Measurements from ENCODE around the gene GCH1. TPM values are rescaled to one million over a fixed set of nuclear protein-coding genes. Genes with fewer than 3 reads are reported as not detected.

Gene GCH1
- polyA plus RNA-seq, 1 donor from 2014 or later, result 4.9 TPM

DNA sequence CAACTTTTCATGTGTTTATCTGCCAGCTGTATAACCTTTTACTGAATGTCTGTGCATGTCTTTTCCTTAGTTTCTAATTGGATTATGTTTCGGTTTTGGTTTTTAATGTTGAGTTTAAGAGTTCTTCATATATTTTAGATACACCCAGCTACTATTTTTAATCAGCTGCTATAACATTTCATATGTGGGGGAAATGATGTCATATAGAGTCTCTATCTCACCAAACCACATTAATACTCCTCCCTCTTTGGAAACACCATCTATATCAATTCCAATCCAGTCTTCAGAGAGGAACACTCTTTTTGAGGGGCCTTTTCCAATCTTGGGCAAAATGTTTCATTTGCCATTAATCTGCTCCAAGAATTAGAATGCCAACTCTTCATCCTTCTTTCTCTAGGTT, 28.5 kb upstream of the GCH1 start:
- Histone ChIP-seq H3K9me2 (ENCODE audit: insufficient read depth, low read length) (no peaks in the 10 kb centered on the region), H2AFZ (ENCODE audit: low read depth, low read length) (no peak overlapping the region), H3K9me3 (ENCODE audit: low read length) (no peaks in the 10 kb centered on the region), H3K27me3 (ENCODE audit: insufficient read depth, low read depth, low read length) (no peaks in the 10 kb centered on the region), H3K36me3 (ENCODE audit: insufficient read depth, low read length) (no peaks in the 10 kb centered on the region), H3K9ac (ENCODE audit: low read length) (no peak overlapping the region), H3F3A (ENCODE audit: insufficient read depth, low read length, poor library complexity, severe bottlenecking) (no peaks in the 10 kb centered on the region), H3K79me2 (replicated peaks; ENCODE audit: insufficient read depth, low read length) (no peaks in the 10 kb centered on the region), H3K4me2 (ENCODE audit: low read length) (no peak overlapping the region), H3K27ac (ENCODE audit: low read length) (no peak overlapping the region), H4K20me1 (ENCODE audit: insufficient read depth) (no peaks in the 10 kb centered on the region), H3K4me3 (ENCODE audit: low read length) (no peak overlapping the region)
- no peak for TF ChIP-seq TAF1 (IDR thresholded peaks at IDR 0.05; ENCODE audit: low read depth)
- TF ChIP-seq RAD21 (conservative IDR thresholded peaks at IDR 0.05), result no peak
- no peak for TF ChIP-seq POLR2AphosphoS5 (IDR thresholded peaks at IDR 0.05)
- no peak for TF ChIP-seq MXI1 (conservative IDR thresholded peaks at IDR 0.05; ENCODE audit: poor library complexity, severe bottlenecking)
- TF ChIP-seq, protein P1, sequence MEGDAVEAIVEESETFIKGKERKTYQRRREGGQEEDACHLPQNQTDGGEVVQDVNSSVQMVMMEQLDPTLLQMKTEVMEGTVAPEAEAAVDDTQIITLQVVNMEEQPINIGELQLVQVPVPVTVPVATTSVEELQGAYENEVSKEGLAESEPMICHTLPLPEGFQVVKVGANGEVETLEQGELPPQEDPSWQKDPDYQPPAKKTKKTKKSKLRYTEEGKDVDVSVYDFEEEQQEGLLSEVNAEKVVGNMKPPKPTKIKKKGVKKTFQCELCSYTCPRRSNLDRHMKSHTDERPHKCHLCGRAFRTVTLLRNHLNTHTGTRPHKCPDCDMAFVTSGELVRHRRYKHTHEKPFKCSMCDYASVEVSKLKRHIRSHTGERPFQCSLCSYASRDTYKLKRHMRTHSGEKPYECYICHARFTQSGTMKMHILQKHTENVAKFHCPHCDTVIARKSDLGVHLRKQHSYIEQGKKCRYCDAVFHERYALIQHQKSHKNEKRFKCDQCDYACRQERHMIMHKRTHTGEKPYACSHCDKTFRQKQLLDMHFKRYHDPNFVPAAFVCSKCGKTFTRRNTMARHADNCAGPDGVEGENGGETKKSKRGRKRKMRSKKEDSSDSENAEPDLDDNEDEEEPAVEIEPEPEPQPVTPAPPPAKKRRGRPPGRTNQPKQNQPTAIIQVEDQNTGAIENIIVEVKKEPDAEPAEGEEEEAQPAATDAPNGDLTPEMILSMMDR (IDR thresholded peaks at IDR 0.05; ENCODE audit: poor library complexity, severe bottlenecking), result no peak
- no peak for TF ChIP-seq EZH2 (IDR thresholded peaks at IDR 0.05; ENCODE audit: borderline replicate concordance, insufficient read depth, low read length, poor library complexity, severe bottlenecking)
- no peak for TF ChIP-seq SMC3 (conservative IDR thresholded peaks at IDR 0.05; ENCODE audit: poor library complexity)
- TF ChIP-seq, protein P2, sequence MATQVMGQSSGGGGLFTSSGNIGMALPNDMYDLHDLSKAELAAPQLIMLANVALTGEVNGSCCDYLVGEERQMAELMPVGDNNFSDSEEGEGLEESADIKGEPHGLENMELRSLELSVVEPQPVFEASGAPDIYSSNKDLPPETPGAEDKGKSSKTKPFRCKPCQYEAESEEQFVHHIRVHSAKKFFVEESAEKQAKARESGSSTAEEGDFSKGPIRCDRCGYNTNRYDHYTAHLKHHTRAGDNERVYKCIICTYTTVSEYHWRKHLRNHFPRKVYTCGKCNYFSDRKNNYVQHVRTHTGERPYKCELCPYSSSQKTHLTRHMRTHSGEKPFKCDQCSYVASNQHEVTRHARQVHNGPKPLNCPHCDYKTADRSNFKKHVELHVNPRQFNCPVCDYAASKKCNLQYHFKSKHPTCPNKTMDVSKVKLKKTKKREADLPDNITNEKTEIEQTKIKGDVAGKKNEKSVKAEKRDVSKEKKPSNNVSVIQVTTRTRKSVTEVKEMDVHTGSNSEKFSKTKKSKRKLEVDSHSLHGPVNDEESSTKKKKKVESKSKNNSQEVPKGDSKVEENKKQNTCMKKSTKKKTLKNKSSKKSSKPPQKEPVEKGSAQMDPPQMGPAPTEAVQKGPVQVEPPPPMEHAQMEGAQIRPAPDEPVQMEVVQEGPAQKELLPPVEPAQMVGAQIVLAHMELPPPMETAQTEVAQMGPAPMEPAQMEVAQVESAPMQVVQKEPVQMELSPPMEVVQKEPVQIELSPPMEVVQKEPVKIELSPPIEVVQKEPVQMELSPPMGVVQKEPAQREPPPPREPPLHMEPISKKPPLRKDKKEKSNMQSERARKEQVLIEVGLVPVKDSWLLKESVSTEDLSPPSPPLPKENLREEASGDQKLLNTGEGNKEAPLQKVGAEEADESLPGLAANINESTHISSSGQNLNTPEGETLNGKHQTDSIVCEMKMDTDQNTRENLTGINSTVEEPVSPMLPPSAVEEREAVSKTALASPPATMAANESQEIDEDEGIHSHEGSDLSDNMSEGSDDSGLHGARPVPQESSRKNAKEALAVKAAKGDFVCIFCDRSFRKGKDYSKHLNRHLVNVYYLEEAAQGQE (IDR thresholded peaks at IDR 0.05; ENCODE audit: borderline replicate concordance), result no peak
- TF ChIP-seq EP300 (conservative IDR thresholded peaks at IDR 0.05; ENCODE audit: poor library complexity, severe bottlenecking), result no peak

DNA sequence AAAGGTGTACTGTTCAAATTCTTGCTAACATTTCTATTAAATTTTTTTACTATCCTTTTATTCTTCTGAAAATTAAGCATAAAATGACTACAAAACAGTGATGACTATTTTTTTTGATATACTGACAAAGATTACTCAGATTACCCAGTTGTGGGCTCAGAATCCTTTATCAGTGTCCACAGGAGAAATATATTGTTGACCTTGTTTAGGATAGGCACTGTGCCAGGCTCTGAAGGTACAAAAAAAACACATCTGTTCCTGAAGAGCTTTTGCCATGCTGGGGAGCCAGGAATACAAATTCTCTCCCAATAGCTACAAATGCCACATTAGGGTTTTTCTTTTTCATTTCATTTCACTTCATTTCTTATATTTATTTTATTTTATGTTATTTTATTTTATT, 26.9 kb upstream of the GCH1 start:
- Histone ChIP-seq H3K4me3 (ENCODE audit: low read length) (no peak overlapping the region), H3K27me3 (ENCODE audit: insufficient read depth, low read depth, low read length) (no peaks in the 10 kb centered on the region), H3F3A (ENCODE audit: insufficient read depth, low read length, poor library complexity, severe bottlenecking) (no peaks in the 10 kb centered on the region), H3K4me2 (ENCODE audit: low read length) (no peak overlapping the region), H3K9me3 (ENCODE audit: low read length) (no peaks in the 10 kb centered on the region), H3K36me3 (ENCODE audit: insufficient read depth, low read length) (no peaks in the 10 kb centered on the region), H3K9me2 (ENCODE audit: insufficient read depth, low read length) (no peaks in the 10 kb centered on the region), H3K79me2 (replicated peaks; ENCODE audit: insufficient read depth, low read length) (no peaks in the 10 kb centered on the region), H4K20me1 (ENCODE audit: insufficient read depth) (no peaks in the 10 kb centered on the region), H3K27ac (ENCODE audit: low read length) (no peak overlapping the region), H2AFZ (ENCODE audit: low read depth, low read length) (no peak overlapping the region), H3K9ac (ENCODE audit: low read length) (no peak overlapping the region)
- TF ChIP-seq SMC3 (conservative IDR thresholded peaks at IDR 0.05; ENCODE audit: poor library complexity), result no peak
- no peak for TF ChIP-seq TAF1 (IDR thresholded peaks at IDR 0.05; ENCODE audit: low read depth)
- no peak for TF ChIP-seq EP300 (conservative IDR thresholded peaks at IDR 0.05; ENCODE audit: poor library complexity, severe bottlenecking)
- TF ChIP-seq EZH2 (IDR thresholded peaks at IDR 0.05; ENCODE audit: borderline replicate concordance, insufficient read depth, low read length, poor library complexity, severe bottlenecking), result no peak
- TF ChIP-seq, protein P2 (IDR thresholded peaks at IDR 0.05; ENCODE audit: borderline replicate concordance), result no peak
- TF ChIP-seq POLR2AphosphoS5 (IDR thresholded peaks at IDR 0.05), result no peak
- TF ChIP-seq, protein P1 (IDR thresholded peaks at IDR 0.05; ENCODE audit: poor library complexity, severe bottlenecking), result no peak
- no peak for TF ChIP-seq MXI1 (conservative IDR thresholded peaks at IDR 0.05; ENCODE audit: poor library complexity, severe bottlenecking)
- no peak for TF ChIP-seq RAD21 (conservative IDR thresholded peaks at IDR 0.05)

Measured in neural cell (in vitro differentiated cells).